NT2/D1 (cell line): ENCODE measurements around the gene SCD5.
"Not testable (repeated sequence)": the region's sequence is repeated elsewhere in the genome, so short reads cannot be mapped to it uniquely, and the experiment has no call there.

Source experiments
- DNase-seq: peaks from one replicate; pipeline ENCODE4 v3.0.0-alpha.2; 2011; ENCODE audit warnings: low read depth, low spot score
- H3K27me3 ChIP-seq: 2 replicates; pipeline ENCODE4 v1.6.0; 2011; ENCODE audit warnings: mild to moderate bottlenecking; ENCODE audit not compliant: insufficient read length, insufficient read depth
- H3K36me3 ChIP-seq: 2 replicates; pipeline ENCODE4 v1.6.1; 2011; ENCODE audit warnings: mild to moderate bottlenecking, low read length, mixed read lengths; ENCODE audit not compliant: insufficient read depth, insufficient read length
- H3K4me1 ChIP-seq: 2 replicates; pipeline ENCODE4 v1.5.1; 2011; ENCODE audit not compliant: insufficient read depth, insufficient read length
- H3K4me3 ChIP-seq: 2 replicates; pipeline ENCODE4 v1.5.1; 2011; ENCODE audit warnings: low read depth; ENCODE audit not compliant: insufficient read length
- H3K9ac ChIP-seq: 2 replicates; pipeline ENCODE4 v1.6.0; 2011; ENCODE audit warnings: low read depth; ENCODE audit not compliant: insufficient read length
- H3K9me3 ChIP-seq: 2 replicates; pipeline ENCODE4 v1.5.1; 2011; ENCODE audit warnings: mild to moderate bottlenecking, low read length; ENCODE audit not compliant: insufficient read depth
- SUZ12 ChIP-seq: IDR thresholded peaks from 2 replicates; pipeline ENCODE4 v1.6.1; 2011; ENCODE audit not compliant: insufficient read length, insufficient read depth; ENCODE audit errors: extremely low read depth
- YY1 ChIP-seq: IDR thresholded peaks from 2 replicates; pipeline ENCODE4 v1.6.1; 2011; ENCODE audit not compliant: insufficient read length, insufficient read depth
- ZNF274 ChIP-seq: IDR thresholded peaks from 2 replicates; pipeline ENCODE4 v1.6.1; 2011; ENCODE audit warnings: mild to moderate bottlenecking, low read depth, low read length

SCD5 gene

GRCh38 chr4:82818664-82819662 lies 20.4 kb upstream of the SCD5 start:
- TF ChIP-seq YY1 (no peak), SUZ12 (no peak), ZNF274 (no peak)
- Histone ChIP-seq H3K4me3 (no peak overlapping the region), H3K9me3 (no peaks in the 10 kb centered on the region), H3K27me3 (no peaks in the 10 kb centered on the region), H3K4me1 (no peaks in the 10 kb centered on the region), H3K9ac (no peak overlapping the region), H3K36me3 (peaks cover 40% of the 10 kb centered on the region)
- no peak for DNase-seq

GRCh38 chr4:82816874-82817273 lies 18.3 kb upstream of the SCD5 start:
- H3K4me1 ChIP-seq, H3K9ac ChIP-seq, H3K27me3 ChIP-seq, DNase-seq, H3K9me3 ChIP-seq, H3K4me3 ChIP-seq: not testable (repeated sequence)
- H3K36me3 ChIP-seq: peaks cover 22% of the 10 kb centered on the region

- no peaks in the 10 kb centered on the region for H3K27me3 ChIP-seq
- no peak for DNase-seq
- no peaks in the 10 kb centered on the region for H3K9me3 ChIP-seq
- no peaks in the 10 kb centered on the region for H3K4me1 ChIP-seq
- H3K36me3 ChIP-seq: peaks cover 10% of the 10 kb centered on the region
- no peak overlapping the region for H3K9ac ChIP-seq
- H3K4me3 ChIP-seq: no peak overlapping the region
- TF ChIP-seq SUZ12 (no peak), YY1 (no peak), ZNF274 (no peak)
Observed at GRCh38 chr4:82814034-82814433, 15.4 kb upstream of the SCD5 start.

GRCh38 chr4:82811838-82812341 lies 13.3 kb upstream of the SCD5 start:
- no peak overlapping the region for H3K9ac ChIP-seq
- H3K27me3 ChIP-seq: no peaks in the 10 kb centered on the region
- no peak for TF ChIP-seq YY1
- H3K36me3 ChIP-seq: no peaks in the 10 kb centered on the region
- H3K4me3 ChIP-seq: no peak overlapping the region
- H3K9me3 ChIP-seq: no peaks in the 10 kb centered on the region
- H3K4me1 ChIP-seq: no peaks in the 10 kb centered on the region
- no peak for DNase-seq

GRCh38 chr4:82811392-82811791 lies 12.8 kb upstream of the SCD5 start:
- no peaks in the 10 kb centered on the region for H3K9me3 ChIP-seq
- H3K4me3 ChIP-seq: no peak overlapping the region
- no peak for DNase-seq
- H3K9ac ChIP-seq: no peak overlapping the region
- H3K4me1 ChIP-seq: no peaks in the 10 kb centered on the region
- H3K27me3 ChIP-seq: no peaks in the 10 kb centered on the region
- TF ChIP-seq ZNF274 (no peak), YY1 (no peak), SUZ12 (no peak)
- H3K36me3 ChIP-seq: no peaks in the 10 kb centered on the region

GRCh38 chr4:82810176-82810575 lies 11.6 kb upstream of the SCD5 start:
- H3K27me3 ChIP-seq: peaks cover 5% of the 10 kb centered on the region
- TF ChIP-seq YY1 (no peak), ZNF274 (no peak), SUZ12 (no peak)
- H3K9me3 ChIP-seq: no peaks in the 10 kb centered on the region
- no peaks in the 10 kb centered on the region for H3K36me3 ChIP-seq
- H3K4me1 ChIP-seq: no peaks in the 10 kb centered on the region
- DNase-seq: no peak
- no peak overlapping the region for H3K9ac ChIP-seq
- no peak overlapping the region for H3K4me3 ChIP-seq

GRCh38 chr4:82809619-82810018 lies 11.0 kb upstream of the SCD5 start:
- no peak for DNase-seq
- no peaks in the 10 kb centered on the region for H3K36me3 ChIP-seq
- no peak overlapping the region for H3K9ac ChIP-seq
- H3K27me3 ChIP-seq: peaks cover 9% of the 10 kb centered on the region
- H3K4me1 ChIP-seq: no peaks in the 10 kb centered on the region
- H3K9me3 ChIP-seq: no peaks in the 10 kb centered on the region
- no peak overlapping the region for H3K4me3 ChIP-seq
- no peak for TF ChIP-seq YY1
- TF ChIP-seq SUZ12: no peak
- no peak for TF ChIP-seq ZNF274
